ENCODE data around the gene RANBP3L. TPM values are rescaled to one million over a fixed set of nuclear protein-coding genes. Genes with fewer than 3 reads are reported as not detected.
"Not testable (repeated sequence)": the region's sequence is repeated elsewhere in the genome, so short reads cannot be mapped to it uniquely, and the experiment has no call there.

RANBP3L gene
- not detected for polyA plus RNA-seq (2013, experiment 1 of 2)
- not detected for polyA plus RNA-seq (2013, experiment 2 of 2)

DNA sequence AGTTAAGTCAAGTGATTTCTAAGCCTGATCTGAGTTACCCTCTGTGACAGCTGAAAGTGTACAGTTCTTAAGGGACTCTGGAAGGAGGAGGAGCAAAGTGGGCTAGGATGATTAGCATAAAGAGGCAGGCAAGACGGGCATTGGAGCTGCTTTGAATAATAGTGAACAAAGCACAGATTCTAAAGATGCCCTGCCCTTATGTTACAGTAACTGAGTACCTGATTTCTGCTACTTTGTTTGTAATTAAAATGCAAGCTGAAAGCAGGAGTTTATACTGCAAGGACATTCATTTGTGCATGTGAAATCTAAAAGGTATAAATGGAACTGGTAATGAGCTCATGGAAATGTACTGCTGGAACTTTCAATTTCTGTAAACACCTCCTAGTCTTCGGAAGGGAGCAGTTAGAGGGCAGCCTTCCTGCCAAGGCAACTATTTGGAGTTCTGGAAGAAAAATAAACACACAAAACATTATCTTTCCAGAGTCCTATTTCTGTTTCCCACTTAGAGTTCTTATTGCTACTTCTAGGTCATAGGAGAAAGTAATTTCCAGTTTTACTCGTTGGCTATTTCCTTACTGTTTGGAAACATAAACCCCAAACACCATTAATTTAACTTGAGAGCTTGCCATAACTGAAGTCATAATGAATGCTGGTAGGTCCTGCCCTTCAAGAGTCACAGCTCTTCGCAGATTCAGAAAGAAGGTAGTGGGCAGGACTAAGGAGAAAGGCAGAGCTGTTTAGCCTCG lies at the start of gene RANBP3L:
RANBP3L (minus strand) TSS at position 45 of the 746 bp plus-strand sequence. CDS start 486 bp downstream, outside the sequence.
- H3K27ac ChIP-seq (ENCODE audit: low read depth, low read length), result no peak within 1 kb of the TSS
- no peaks in the 10 kb centered on the region for H3K27me3 ChIP-seq (ENCODE audit: insufficient read depth, low read length)
- 75% methylated on average over 5 of the region's 5 CpGs for WGBS
- H3K9me3 ChIP-seq (ENCODE audit: insufficient read depth, low read depth, low read length), result no peaks in the 10 kb centered on the region
- H3K4me3 ChIP-seq (ENCODE audit: low read length), result no peak within 1 kb of the TSS
- no peaks in the 10 kb centered on the region; the same call in 1 of the 2 replicates for H3K4me1 ChIP-seq (ENCODE audit: insufficient read depth, low read length)
- no peak within 1 kb of the TSS for H3K9ac ChIP-seq (ENCODE audit: low read depth, low read length)
- no peaks in the 10 kb centered on the region for H3K36me3 ChIP-seq (ENCODE audit: insufficient read depth, low read length)

DNA sequence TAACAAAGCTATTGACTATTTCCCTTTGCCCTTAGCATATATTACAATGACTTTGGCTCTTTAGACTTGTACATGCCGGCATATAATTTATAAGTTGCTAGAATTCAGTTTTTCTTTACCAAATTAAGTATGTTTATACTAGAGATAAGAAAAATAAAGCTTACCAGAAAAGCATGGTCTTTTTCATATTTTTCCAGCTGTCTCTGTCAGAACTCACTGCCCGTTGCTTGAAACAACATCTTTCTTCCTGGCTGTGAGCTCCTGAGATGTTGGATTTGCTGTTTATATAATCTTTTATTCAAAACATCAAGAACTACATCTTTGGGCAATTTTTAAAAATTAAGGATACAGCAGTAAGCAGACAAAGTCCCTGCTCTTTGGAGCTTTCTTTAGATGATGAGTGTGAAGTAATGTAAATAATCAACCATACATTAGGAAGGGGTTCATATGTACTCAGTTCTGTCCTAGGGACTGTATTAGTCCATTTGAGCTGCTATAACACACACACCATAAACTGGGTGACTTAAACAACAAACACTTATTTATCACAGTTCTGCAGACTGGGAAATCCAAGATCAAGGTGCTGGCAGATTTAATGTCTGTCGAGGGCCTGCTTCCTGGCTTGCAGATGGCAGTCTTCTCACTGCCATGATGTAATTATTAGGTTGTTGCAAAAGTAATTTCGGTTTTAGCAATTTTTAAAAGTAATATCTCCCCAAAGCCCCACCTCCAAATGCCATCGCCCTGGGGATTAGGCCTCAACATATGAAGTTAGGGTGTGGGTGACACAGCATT lies 45.4 kb upstream of the RANBP3L start:
- Histone ChIP-seq H3K27ac (ENCODE audit: low read depth, low read length) (no peak overlapping the region), H3K4me3 (ENCODE audit: low read length) (no peak overlapping the region), H3K9me3 (ENCODE audit: insufficient read depth, low read depth, low read length) (no peaks in the 10 kb centered on the region), H3K36me3 (ENCODE audit: insufficient read depth, low read length) (no peaks in the 10 kb centered on the region), H3K27me3 (ENCODE audit: insufficient read depth, low read length) (no peaks in the 10 kb centered on the region), H3K9ac (ENCODE audit: low read depth, low read length) (no peak overlapping the region), H3K4me1 (ENCODE audit: insufficient read depth, low read length) (no peaks in the 10 kb centered on the region)
- 96% methylated on average over 3 of the region's 5 CpGs for WGBS

DNA sequence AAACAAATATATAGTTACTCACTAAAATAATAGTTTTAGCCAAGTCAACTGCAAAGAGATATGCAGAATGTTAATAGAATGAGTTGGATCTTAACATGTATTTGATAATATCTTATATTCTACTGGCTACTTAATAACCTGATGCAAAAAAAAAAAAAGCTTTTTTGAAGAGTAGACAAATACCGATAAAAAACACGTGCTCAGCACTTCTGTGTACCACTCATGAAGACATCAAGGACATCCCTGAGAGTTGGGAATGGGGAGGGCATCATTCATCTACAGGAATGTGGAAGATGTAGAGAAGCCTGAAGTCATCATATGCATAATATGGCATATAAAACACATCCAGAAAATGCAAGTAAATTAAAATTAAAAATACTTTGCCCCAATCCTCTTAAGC lies 43.2 kb upstream of the RANBP3L start:
- Histone ChIP-seq H3K4me3 (ENCODE audit: low read length) (no peak overlapping the region), H3K9ac (ENCODE audit: low read depth, low read length) (no peak overlapping the region), H3K27me3 (ENCODE audit: insufficient read depth, low read length) (no peaks in the 10 kb centered on the region), H3K27ac (ENCODE audit: low read depth, low read length) (no peak overlapping the region), H3K4me1 (ENCODE audit: insufficient read depth, low read length) (peaks cover 6% of the 10 kb centered on the region), H3K36me3 (ENCODE audit: insufficient read depth, low read length) (no peaks in the 10 kb centered on the region), H3K9me3 (ENCODE audit: insufficient read depth, low read depth, low read length) (no peaks in the 10 kb centered on the region)
- 96% methylated on average over 2 of the region's 2 CpGs for WGBS

GRCh38 chr5:36341720-36342119 lies 40.0 kb upstream of the RANBP3L start:
- not testable (repeated sequence) for H3K9ac ChIP-seq (ENCODE audit: low read depth, low read length); H3K4me3 ChIP-seq (ENCODE audit: low read length); H3K27ac ChIP-seq (ENCODE audit: low read depth, low read length); H3K36me3 ChIP-seq (ENCODE audit: insufficient read depth, low read length); H3K9me3 ChIP-seq (ENCODE audit: insufficient read depth, low read depth, low read length); H3K27me3 ChIP-seq (ENCODE audit: insufficient read depth, low read length); H3K4me1 ChIP-seq (ENCODE audit: insufficient read depth, low read length)
- WGBS, result 98% methylated on average over 3 of the region's 4 CpGs

GRCh38 chr5:36337597-36337996 lies 35.9 kb upstream of the RANBP3L start:
- H3K36me3 ChIP-seq (ENCODE audit: insufficient read depth, low read length), result no peaks in the 10 kb centered on the region
- no peaks in the 10 kb centered on the region for H3K9me3 ChIP-seq (ENCODE audit: insufficient read depth, low read depth, low read length)
- H3K4me1 ChIP-seq (ENCODE audit: insufficient read depth, low read length), result peaks cover 9% of the 10 kb centered on the region
- H3K9ac ChIP-seq (ENCODE audit: low read depth, low read length), result no peak overlapping the region
- 98% methylated on average over 1 of the region's 1 CpG for WGBS
- H3K4me3 ChIP-seq (ENCODE audit: low read length), result no peak overlapping the region
- no peaks in the 10 kb centered on the region for H3K27me3 ChIP-seq (ENCODE audit: insufficient read depth, low read length)
- no peak overlapping the region for H3K27ac ChIP-seq (ENCODE audit: low read depth, low read length)

- H3K4me1 ChIP-seq (ENCODE audit: insufficient read depth, low read length), result no peaks in the 10 kb centered on the region
- no peaks in the 10 kb centered on the region for H3K36me3 ChIP-seq (ENCODE audit: insufficient read depth, low read length)
- no peaks in the 10 kb centered on the region for H3K9me3 ChIP-seq (ENCODE audit: insufficient read depth, low read depth, low read length)
- no peak overlapping the region for H3K4me3 ChIP-seq (ENCODE audit: low read length)
- 94% methylated on average over 5 of the region's 5 CpGs for WGBS
- no peak overlapping the region for H3K9ac ChIP-seq (ENCODE audit: low read depth, low read length)
- no peaks in the 10 kb centered on the region for H3K27me3 ChIP-seq (ENCODE audit: insufficient read depth, low read length)
- H3K27ac ChIP-seq (ENCODE audit: low read depth, low read length), result no peak overlapping the region
Measured at GRCh38 chr5:36334315-36334714, 32.6 kb upstream of the RANBP3L start.

DNA sequence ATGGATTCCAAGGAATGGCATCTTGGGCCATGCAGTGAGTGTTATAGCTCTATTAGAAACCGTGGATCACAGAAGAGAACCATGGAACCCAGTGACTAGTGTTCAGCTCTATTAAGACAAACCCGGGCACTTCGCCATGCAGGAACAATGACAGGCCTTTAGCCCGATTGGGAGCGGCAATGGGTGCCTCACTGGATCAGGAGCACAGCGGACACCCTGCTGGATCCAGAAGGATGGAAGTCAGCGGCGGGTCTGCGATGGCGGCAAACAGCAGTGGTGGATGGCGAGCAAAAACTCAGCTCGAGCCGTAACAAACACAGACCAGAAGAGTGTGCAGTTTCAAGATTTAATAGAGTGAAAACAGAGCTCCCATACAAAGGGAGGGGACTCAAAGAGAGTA lies 31.0 kb upstream of the RANBP3L start:
- not testable (repeated sequence) for H3K9me3 ChIP-seq (ENCODE audit: insufficient read depth, low read depth, low read length); H3K4me1 ChIP-seq (ENCODE audit: insufficient read depth, low read length); H3K27me3 ChIP-seq (ENCODE audit: insufficient read depth, low read length); H3K27ac ChIP-seq (ENCODE audit: low read depth, low read length); H3K4me3 ChIP-seq (ENCODE audit: low read length); H3K36me3 ChIP-seq (ENCODE audit: insufficient read depth, low read length); H3K9ac ChIP-seq (ENCODE audit: low read depth, low read length)
- 92% methylated on average over 13 of the region's 13 CpGs for WGBS

GRCh38 chr5:36325196-36325595 lies 23.5 kb upstream of the RANBP3L start:
- no peaks in the 10 kb centered on the region for H3K9me3 ChIP-seq (ENCODE audit: insufficient read depth, low read depth, low read length)
- no peak overlapping the region for H3K9ac ChIP-seq (ENCODE audit: low read depth, low read length)
- H3K4me1 ChIP-seq (ENCODE audit: insufficient read depth, low read length), result no peaks in the 10 kb centered on the region

DNA sequence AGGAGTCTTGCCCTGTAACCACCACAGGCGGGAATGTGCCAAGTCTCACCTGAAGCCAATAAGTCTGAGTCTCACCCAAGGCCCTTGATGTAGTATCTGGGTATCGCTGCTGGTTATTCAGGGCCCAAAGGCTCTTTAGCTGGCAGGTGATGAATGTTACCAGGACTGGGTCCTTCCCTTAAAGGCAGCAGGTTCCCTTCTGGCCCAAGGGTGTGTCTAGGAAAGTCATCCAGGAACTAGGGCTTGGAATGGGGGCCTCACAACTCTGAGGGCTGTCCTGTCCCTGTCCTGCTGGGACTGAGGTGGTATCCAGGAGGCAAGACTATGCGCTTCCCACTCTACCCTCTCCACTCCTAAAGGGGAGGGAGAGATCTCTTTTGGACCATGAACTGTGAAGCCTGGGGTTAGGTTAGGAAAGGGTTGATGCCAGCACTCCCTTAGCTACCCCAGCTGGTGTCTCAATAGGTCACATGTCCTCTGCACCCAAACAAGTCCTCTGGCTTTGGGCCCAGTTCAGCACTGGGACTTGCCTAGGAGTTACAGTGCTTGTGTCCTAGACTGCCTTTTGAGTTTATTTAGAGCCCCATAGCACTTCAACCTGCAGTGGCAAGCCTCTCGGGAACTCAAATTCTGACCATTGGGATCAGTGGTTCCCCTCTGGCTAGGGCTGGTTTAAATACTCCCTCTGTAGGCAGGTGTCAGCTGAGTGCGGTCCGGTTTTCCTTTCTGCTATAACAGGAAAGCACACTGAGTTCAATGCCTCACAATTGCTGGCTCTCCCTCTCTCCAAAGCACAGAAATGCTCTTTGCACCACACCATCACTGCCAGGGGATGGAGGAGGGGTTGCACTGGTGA lies 22.5 kb upstream of the RANBP3L start:
- H3K4me1 ChIP-seq (ENCODE audit: insufficient read depth, low read length), result no peaks in the 10 kb centered on the region
- H3K36me3 ChIP-seq (ENCODE audit: insufficient read depth, low read length), result no peaks in the 10 kb centered on the region
- H3K9me3 ChIP-seq (ENCODE audit: insufficient read depth, low read depth, low read length), result no peaks in the 10 kb centered on the region
- 88% methylated on average over 5 of the region's 6 CpGs for WGBS
- H3K9ac ChIP-seq (ENCODE audit: low read depth, low read length), result no peak overlapping the region
- H3K4me3 ChIP-seq (ENCODE audit: low read length), result no peak overlapping the region
- no peaks in the 10 kb centered on the region for H3K27me3 ChIP-seq (ENCODE audit: insufficient read depth, low read length)
- no peak overlapping the region for H3K27ac ChIP-seq (ENCODE audit: low read depth, low read length)

More at GRCh38 chr5:36325196-36325595, 23.5 kb upstream of the RANBP3L start:
- Histone ChIP-seq H3K27ac (ENCODE audit: low read depth, low read length) (no peak overlapping the region), H3K4me3 (ENCODE audit: low read length) (no peak overlapping the region), H3K36me3 (ENCODE audit: insufficient read depth, low read length) (no peaks in the 10 kb centered on the region), H3K27me3 (ENCODE audit: insufficient read depth, low read length) (no peaks in the 10 kb centered on the region)

GRCh38 chr5:36312953-36313672 lies 11.4 kb upstream of the RANBP3L start:
- Histone ChIP-seq H3K4me1 (ENCODE audit: insufficient read depth, low read length) (no peaks in the 10 kb centered on the region), H3K36me3 (ENCODE audit: insufficient read depth, low read length) (no peaks in the 10 kb centered on the region), H3K9me3 (ENCODE audit: insufficient read depth, low read depth, low read length) (no peaks in the 10 kb centered on the region), H3K4me3 (ENCODE audit: low read length) (no peak overlapping the region), H3K27ac (ENCODE audit: low read depth, low read length) (no peak overlapping the region), H3K9ac (ENCODE audit: low read depth, low read length) (no peak overlapping the region), H3K27me3 (ENCODE audit: insufficient read depth, low read length) (no peaks in the 10 kb centered on the region)
- no CpG with 5 or more reads among the region's 1 CpG for WGBS

Data from HUES64 (cell line).